ENCODE measurements around the gene AATF.
"Not testable (repeated sequence)": the region's sequence is repeated elsewhere in the genome, so short reads cannot be mapped to it uniquely, and the experiment has no call there.

AATF gene

DNA sequence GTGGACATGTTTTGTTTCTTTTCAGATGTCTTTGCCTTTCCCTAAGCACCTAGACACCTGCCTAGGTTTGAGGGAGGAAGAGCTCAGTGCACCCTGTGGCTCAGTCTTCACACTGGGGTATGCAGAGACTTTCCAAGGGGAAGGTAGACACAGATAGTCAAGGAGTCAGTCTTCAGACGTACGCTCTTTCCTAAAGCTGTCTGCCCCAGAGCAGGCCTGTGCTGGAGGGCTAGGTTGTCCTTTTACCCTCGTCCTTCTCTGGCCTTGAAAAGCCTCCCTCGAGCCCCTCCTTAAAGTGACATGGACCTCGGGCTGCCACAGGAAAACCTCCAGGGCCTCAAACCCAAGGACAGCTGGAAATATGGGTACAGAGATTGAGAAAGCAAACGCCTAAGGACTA is 103.7 kb downstream of the AATF start:
- DNase-seq, result no peak

DNA sequence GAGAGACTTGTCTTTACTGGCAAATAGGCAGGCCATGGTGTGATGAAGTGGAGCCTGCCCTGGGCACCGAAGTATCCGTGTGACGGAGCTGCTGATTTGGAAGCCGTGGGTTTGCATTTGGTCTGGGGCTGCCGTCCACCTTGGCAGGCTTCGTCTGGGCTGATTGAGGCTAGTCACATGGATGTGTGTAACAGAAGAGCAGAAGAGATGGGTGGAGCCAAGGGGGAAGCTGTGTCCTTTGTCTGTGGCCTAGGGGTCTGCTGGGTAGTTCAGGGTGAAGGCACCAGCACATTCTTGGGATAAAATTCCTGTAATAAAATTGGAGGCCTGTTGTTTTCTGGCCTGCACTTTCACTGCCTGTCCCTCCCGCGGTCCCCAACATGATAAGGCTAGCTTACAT is 106.1 kb downstream of the AATF start:
- DNase-seq, result no peak

DNA sequence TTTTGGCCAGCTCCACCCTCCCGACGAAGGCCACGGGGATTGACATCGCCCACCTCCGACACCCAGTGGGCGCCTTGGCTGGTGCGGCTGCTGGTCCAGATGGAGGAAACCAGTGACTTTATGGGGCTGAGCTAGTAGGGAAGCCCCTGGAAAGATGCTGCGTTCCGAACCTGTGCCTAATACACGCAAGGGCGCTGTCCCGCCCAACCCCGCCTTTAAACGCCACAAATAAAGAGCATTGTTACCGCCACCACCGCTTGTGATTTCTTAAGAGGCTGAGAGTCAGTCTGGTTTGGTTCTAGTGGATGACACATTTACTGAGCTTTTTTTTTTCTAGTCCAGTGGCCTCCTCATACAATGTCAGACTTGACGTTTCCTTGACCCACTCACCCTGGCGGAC is 107.9 kb downstream of the AATF start:
- no peak for DNase-seq

DNA sequence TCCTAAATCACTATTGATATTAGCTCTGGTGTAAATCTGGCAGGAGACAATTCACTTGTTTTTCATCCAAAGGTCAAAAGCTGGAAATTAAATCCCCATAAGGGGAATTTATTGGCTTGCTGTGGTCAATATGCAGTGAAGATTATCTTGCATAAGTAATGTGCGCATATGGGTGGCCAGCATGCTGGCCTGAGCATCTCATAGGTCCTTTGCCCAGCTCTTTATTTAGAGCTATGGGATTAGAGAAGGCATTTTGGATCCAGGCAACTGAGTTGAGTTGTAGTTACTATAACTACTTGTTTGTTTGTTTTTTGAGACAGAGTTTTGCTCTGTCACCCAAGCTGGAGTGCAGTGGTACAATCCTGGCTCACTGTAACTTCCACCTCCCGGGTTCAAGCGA is 110.7 kb downstream of the AATF start:
- no peak for DNase-seq

DNA sequence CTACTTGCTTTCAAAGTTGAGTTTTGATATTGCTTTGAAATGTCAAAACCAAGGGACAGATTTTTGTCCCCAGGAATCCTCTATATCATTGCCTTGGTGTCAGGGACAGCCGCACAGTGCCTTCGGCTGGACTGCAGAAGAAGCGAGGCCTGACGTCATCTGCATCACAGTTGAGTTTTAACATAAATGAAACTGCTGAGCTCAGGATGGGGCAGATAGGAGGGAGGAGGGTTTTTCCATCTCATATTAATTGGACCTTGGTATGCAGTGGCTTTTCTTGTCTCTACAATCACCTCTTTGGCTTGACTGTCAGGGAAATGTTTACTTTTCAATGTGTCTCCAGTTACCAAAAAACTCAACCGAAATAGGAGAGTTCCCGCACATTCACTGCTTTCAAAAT is 111.3 kb downstream of the AATF start:
- no peak for DNase-seq

DNA sequence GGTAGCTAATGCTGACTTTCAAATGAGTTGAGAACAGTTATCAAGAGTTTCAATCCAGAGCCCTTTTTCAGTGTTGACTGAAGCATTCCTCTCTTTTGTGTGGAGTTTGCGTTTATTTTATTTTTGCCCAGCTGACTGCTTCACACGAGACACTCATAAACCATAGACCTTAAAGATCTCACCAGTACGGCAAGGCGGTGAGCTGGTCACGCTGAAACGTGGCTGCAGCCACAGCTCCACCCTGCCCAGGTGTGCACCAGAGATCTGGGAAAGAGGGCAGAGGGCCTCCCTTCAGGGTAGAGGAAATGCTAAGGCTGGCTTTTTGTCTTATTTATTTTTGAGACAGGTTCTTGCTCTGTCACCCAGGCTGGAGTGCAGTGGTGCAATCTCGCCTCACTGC is 112.2 kb downstream of the AATF start:
- DNase-seq, result no peak

DNA sequence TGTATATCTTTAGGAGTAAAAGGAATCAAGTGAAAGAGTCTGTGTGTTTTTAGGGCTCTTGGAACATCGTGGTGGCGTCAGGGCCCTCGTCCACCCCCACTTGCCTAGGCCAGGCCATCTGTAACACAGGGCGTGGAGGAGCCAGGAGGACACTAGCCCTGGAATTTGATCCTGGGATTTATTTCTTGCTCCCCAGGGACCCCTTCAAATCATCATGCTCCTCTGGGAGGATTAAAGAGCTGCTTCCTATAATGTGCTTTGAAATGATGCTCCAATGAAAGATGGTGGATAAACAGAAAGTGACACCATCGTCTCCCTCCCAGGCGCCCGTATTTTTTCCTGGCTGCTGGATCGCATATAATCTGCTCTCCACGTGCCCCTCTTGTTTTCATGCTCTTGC is 113.3 kb downstream of the AATF start:
- no peak for DNase-seq

DNA sequence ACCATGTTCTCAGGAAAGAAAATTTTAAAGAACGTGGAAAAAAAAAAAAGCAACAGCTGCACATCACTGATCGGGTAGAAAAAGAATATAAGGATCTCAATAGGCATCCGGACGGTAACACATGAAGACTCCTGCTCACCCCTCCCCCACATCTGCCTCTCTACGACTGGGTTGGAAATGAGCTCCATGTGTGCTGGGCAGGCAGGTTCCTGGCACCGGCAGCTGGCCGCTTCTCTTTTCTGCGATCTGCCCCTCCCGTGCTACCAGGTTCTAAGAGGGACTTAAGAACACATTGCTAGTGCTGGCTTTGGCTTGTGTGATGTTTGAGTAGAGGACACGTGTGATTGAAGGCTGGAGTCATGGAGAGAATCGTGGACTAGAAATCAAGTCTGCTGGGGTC is 115.5 kb downstream of the AATF start:
- DNase-seq, result no peak

DNA sequence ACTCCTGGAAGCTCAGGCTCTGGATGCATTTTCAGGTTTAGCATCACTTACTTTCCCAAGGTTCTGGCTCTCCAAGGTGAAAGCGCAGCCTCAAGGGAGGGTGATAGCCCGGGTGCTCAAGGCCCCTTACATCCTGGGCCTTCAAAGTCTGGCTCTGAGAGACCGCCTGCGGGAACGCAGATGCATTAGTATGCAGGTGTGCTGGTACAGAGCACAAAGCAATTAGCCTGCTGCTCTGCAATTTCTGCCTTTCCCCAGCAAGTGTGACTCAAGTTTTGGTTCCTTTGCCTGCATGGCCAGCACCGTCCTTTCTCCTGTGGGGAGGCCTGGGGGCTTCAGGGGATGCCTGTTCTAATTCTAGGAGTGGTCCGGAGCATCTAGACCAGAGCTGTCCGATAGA is 116.2 kb downstream of the AATF start:
- DNase-seq, result no peak

DNA sequence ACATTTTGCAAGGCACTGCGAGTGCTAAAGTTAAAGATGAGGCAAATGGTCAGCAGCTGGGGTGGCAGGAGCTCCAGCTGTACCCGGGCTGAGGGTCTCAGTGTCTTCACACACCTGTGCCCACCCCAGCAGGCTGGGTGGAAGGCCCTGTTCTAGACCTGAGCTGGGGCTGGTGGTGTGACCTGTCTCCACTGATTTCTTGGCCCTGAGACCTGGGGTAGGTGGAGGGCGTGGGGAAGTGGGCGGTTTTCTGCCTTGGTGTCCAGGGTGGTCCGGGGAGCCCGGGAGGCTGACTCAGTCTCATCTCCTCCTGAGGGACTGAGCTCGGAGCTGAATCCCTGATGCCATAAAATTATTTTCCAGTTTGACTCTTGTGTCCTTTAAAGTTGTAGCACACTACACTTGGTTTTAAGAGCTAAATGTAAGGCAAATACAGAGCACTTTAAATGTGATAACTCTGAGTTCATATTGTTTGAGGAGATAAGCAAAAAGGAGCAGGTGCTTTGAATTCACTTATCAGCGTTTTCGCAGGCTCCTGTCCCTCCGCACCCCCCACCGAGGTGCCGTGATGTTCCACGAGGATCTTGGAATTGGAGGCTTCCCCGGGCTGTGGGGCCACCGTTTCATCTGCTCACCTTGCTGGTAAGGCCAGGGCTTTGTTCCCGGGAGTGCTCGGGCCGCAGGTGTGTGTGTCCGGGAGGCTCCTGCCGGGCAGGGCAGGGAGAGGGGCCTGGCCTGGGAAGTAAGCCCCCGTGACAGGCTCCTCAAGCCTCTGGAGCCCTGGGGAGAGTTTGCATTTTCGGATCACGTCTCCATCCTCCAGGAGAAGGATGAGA is 117.0 kb downstream of the AATF start:
- DNase-seq, result no peak

DNA sequence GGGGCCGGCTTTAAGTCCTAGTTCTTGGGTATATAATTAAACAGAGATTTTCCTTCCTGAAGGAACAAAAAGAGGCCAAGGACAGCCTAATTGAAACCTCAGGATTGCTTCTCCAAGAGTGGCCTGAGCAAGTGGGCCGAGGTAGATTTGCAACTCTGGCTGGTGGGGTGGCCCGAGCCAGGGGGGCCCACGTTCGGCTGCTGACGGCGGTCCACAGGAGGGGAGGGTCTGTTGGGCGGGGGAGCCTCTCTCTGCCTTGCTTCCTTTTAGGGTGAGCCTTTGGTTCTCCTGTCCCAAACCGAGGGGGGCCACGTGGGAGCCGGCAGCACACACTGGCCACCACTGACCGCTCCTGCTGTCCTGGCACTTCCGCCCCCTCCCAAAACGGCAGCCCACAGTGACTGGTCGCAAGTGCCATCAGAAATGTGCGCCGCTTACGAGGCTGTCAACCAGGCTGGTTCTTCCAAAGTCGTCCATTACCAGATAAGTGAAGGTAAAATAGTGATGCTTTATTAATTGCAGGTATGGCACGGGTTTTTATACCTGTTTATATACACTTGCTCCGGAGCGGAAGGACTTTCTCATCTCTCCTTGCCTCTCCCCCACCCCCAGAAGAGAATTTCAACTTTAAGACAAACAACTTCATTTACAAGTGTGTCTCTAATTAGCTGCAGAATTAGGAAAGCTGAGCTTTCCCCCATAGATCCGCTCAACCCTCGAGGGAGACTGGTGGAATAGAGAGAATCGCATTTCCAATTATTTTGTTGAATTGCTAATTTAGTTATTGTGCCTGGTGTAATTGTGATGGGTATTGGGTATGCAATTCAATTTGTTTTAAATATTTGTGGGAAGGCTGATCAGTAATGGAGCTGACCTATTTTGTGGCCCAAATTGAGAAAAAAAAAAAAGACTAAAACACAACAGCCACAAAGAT is 117.8 kb downstream of the AATF start:
- no peak for DNase-seq

DNA sequence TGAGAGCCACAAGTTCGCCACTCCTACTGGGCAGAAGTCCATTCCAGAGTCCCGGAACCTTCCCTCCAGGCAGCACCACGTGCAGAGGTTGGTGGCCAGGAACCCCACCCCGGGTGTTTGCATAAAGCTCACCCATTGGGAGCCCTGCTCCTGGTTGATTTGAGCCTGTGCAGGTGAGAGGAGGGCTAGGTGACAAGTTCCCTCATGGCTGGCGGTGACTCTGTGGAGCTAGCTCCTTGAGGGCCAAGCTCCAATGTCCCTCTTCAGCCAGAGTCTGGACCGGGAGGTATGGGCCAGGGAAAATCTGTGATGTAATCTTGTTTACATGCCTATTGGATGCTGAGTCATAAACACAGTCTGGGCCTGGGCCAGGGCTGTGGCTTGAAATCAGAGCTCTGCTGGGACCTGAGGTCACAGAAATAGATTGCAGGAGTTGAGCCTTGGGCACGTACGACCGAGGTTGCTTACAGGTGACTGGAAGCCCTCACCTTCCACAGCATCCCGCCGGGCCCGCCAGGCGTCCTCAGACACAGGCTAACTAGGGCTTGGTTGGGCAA is 118.9 kb downstream of the AATF start:
- DNase-seq, result peak in 1 of 2 donors; percentile 4

DNA sequence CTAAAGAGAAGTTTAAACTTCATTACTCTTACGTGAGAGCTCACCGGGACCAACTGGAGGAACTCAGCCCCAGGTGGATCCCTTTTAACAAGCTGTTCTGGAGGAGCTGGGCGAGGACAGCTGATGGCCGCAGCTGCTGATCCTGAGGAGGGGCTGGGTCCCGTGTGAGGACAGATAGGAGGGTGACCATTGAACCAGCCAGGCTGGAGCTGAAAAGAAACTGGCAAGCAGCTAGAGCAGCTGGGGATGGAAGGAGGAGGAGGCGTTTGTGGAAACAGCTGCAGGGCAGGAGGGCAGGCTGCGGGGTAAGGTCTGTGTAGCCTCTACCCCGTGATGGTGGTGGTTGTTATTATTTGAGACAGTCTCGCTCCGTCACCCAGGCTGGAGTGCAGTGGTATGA is 119.5 kb downstream of the AATF start:
- DNase-seq, result no peak

DNA sequence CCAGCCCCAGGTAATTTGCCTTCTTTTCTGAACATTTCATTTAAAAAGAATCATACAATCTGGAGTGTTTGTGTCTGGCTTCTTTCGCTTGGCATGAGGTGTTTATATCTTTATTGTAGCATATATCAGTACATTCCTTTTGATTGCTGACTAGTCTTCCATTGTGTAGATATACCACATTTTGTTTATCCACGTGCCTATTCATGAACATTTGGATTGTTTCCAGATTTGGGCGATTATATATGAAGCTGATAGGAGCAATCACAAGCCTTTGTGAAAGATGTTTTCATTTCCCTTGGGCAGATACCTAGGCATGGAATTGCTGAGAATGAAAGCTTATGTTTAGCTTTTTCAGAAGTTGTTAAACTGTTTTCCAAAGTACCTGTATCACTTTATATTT is 120.3 kb downstream of the AATF start:
- DNase-seq, result no peak

DNA sequence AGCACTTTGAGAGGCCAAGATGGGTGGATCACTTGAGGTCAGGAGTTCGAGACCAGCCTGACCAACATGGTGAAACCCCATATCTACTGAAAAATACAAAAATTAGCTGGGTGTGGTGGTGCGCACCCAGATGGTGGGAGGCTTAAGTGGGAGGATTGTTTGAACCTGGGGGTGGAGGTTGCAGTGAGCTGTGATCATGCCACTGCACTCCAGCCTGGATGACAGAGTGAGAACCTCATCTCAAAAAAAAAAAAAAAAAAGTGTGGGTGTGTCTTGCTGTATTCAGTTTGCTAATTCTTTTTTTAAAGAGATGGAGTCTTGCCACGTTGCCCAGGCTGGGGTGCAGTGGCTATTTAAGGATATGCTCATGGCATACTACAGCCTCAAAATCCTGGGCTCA is 124.7 kb downstream of the AATF start:
- not testable (repeated sequence) for DNase-seq

DNA sequence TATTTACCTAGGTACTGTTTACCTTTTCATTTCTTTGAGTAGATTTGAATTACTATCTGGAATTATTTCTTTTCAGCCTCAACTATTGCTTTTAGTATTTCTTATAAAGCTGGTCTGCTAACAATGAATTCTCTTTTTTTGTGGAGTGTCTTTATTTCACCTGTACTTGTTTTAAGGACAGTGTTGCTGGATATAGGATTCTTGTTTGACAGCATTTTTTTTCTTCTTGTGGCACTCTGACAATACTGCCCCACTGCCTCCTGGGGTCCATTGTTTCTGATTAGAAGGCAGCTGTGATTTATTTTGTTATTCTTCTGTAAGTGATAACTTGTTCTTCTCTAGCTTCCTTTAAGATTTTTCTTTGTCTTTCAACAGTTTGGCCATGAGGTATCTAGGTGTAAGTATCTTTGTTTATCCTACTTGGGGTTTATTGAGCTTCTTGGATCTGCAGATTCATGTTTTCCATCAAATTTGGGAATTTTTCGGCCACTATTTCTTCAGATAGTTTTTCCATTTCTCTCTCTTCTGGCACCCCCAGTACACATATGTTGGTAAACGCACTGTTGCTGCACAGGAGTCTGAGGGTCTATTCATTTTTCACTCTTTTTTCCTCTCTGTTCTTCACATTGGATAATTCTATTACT is 130.4 kb downstream of the AATF start:
- DNase-seq, result no peak

DNA sequence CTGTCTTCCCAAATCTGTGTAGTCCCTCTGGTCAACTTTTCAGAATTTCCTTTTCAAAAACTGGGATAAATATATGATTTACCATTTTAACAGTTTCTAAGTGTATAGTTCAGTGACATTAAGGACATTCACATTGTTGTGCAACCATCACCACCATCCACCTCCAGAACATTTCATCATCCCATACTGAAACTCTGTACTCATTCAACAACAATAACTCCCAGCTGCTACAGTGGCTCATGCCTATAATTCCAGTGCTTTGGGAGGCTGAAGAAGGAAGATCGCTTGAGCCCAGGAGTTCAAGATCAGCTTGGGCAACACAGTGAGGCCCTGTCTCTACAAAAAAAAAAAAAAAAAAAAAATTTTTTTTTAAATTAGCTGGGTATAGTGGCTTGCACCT is 131.0 kb downstream of the AATF start:
- peak; percentile 74 to 80 for DNase-seq

DNA sequence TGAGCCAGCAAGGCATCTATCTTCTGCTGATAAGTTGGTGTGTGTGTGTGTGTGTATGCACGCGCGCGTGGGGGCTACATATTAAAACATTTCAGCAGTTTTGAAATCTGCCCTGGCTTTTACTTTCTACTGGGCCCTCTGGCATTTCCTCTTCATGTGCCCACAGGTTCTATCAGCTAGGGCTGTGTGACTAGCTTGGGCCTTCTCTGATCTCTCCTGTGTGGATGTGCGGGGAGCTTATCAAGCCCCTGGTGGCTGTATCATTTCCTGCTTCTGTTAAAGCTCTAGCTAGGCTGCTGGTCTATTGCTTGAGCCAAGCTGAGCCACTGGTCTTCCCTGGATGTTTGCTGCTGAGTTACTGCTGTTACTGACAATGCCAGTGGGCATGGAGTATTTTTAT is 132.5 kb downstream of the AATF start:
- DNase-seq, result peak in 1 of 2 donors; percentile 23

DNA sequence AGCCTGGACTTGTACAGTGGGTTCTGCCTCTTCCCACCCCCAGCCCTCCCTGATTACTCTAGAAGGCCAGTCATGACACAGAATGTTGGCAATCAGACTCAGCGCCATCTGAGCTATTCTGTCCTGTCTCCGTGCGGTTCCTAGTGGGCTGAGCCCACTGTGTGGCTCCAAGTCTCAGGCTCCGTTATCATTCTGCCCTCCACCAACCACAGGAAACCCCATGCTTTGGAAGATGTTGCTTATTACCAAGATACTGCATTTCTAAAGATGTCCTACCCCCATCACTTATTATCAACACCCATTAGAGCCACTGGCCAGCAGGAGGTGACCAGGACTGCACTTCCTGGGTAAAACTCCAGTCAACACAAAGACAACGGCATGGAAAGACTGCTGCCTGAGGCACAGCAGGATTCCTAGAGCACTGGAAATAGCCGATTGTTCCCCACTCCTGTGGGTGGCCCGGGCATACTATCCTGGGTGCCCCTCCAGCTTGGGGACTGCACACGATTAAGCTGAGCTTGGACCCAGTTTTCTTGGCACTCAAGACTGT is 133.6 kb downstream of the AATF start:
- DNase-seq, result no peak

DNA sequence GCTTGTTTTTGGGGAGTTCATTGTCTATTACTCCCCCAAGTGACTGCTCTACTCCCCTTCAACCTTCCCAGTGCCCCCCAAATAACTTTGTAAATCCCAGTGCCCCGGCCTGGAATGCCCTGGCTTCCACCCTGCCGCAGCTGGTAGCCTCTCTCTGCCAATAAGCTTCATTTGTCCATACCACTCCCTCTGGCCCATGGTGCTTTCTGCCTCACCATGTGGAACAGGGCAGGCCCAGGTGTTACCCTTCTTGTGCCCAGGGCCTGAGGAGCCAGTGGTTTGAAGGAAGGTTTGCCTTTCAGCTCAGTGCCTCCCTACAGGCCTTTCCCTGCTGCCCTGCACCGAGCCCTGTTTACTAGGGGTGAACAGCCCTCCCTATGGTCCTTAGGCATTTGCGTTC is 134.2 kb downstream of the AATF start:
- DNase-seq, result no peak

DNA sequence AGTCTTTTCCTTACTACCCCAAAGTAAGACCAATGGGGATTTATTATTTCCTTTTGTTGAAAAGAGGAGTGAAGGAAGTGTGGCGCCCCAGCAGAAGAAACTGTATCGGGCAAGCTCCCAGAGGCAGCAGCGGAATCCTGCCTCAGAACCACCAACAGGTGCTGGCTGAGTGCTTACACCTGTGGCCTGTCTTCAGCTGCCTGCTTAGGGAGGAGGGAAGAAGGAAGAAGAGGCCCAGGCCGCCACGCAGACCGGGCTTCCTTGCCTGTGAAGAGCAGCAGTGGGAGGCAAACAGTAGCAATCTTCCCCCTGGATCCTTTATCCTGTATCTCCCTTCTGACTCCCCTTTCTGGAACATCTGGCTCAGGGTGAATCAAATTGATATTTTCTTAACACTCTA is 134.7 kb downstream of the AATF start:
- no peak for DNase-seq

DNA sequence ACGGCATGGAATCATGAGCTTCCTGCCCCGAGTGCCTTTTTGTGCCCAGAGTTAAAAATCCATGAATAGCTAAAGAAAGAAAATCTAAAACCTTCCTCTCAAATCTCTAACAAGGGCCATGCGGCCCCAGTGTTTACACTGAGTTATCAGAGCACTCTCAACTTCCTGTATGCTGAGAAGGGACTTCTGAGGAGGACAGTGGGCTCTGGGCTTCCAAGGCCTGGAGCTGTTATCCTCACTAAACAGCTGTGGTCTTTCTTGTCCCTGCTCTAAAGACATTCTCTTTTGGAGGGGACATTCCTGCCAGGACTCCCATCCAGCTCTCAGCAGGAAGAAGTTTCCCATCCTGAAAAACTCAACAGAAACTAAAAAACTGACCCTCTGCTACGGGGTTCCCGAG is 135.6 kb downstream of the AATF start:
- no peak for DNase-seq

DNA sequence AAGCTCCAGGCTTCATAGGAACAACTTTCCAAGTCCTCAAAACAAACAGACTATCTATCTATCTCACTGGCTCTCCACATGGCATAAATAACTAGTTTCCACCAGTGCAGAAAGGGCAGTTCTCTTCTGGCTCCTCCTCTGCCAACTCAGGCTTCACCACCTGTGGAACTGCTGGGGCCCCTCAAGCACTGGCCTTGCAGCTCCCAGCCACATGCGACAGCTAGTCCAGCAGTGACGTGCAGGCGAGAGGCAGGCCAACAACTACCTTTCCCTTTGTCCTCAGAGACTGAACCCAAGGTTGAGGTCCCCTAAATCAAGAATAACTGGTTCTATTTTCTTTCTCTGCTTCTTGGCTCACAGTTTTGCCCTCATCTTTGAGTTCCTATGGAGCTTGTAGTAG is 137.6 kb downstream of the AATF start:
- DNase-seq, result no peak

Data from inflammatory macrophage treated with lipopolysaccharide for 1 hour (primary cell).